GM12878 (cell line): Measurements from ENCODE around the gene LINGO1. TPM values are rescaled to one million over a fixed set of nuclear protein-coding genes. Genes with fewer than 3 reads are reported as not detected.
A peak's percentile ranks its signal among the peaks of the same experiment; 100 is the strongest.

Experiments used
- ATAC-seq: fragments of 200-7000 bp; cut with Tn5 transposase; 3 replicates; pipeline ENCODE4 v1.9.1; 2020; ENCODE audit warnings: mild to moderate bottlenecking, moderate library complexity
- BruUV-seq: library from RNA; stranded (reverse); fragments of 400-500 nt; replicated peaks from 2 replicates; lab custom pipeline; 2021; lab: Mats Ljungman, UMichigan
- CTCF ChIA-PET: fragments of 300-600 bp; sonication (Branson Sonifier 250); formaldehyde crosslinking; extraction: SDS; loops from one replicate; lab custom pipeline; 2021; ENCODE audit warnings: inconsistent platforms; lab: Yijun Ruan, JAX
- POLR2A ChIA-PET: fragments of 350-600 bp; formaldehyde crosslinking; extraction: SDS; loops from one replicate; lab custom pipeline; 2021; ENCODE audit warnings: inconsistent platforms; lab: Charles Lee
- RAD21 ChIA-PET: fragments of 300-600 bp; sonication (Branson Sonifier 250); formaldehyde crosslinking; loops from one replicate; lab custom pipeline; 2023; ENCODE audit warnings: antibody characterized with exemption; ENCODE audit not compliant: unreplicated experiment; lab: Charles Lee
- SMC1A ChIA-PET: fragments of 300-600 bp; sonication (Branson Sonifier 250); formaldehyde crosslinking; loops from one replicate; lab custom pipeline; 2023; ENCODE audit not compliant: unreplicated experiment, uncharacterized antibody; lab: Charles Lee
- DNase-seq: peaks from one replicate; pipeline ENCODE4 v3.0.0-alpha.2; 2011; ENCODE audit warnings: low read depth, low spot score
- FAIRE-seq: peaks from 3 replicates; lab custom pipeline; 2011; peaks lifted over from hg19 to GRCh38; lab: Jason Lieb, UNC
- H2AFZ ChIP-seq: 2 replicates; pipeline ENCODE4 v1.6.0; 2011; ENCODE audit warnings: low read depth, low read length, control low read depth; ENCODE audit not compliant: control insufficient read depth
- H3K27ac ChIP-seq: 2 replicates; pipeline ENCODE4 v1.5.1; 2011; ENCODE audit warnings: control low read depth; ENCODE audit not compliant: control insufficient read depth, insufficient read depth
- H3K27me3 ChIP-seq, 2 experiments: replicated peaks in 1 of 2; 2 replicates each; pipeline versions ENCODE4 v1.6.0 to v1.6.1; 2011; ENCODE audit warnings: low read length in 1 of 2; ENCODE audit not compliant: control insufficient read depth in 2 of 2, insufficient read depth in 2 of 2
- H3K36me3 ChIP-seq, 2 experiments: 2 replicates each; pipeline ENCODE4 v1.5.1; 2011; ENCODE audit warnings: low read length in 1 of 2; ENCODE audit not compliant: control insufficient read depth in 2 of 2, insufficient read depth in 2 of 2
- H3K4me1 ChIP-seq: 2 replicates; pipeline ENCODE4 v1.6.1; 2011; ENCODE audit warnings: mild to moderate bottlenecking, low read length, moderate library complexity, mixed read lengths; ENCODE audit not compliant: control insufficient read depth, insufficient read depth
- H3K4me2 ChIP-seq: 2 replicates; pipeline ENCODE4 v1.6.0; 2011; ENCODE audit warnings: control low read depth; ENCODE audit not compliant: control insufficient read depth, insufficient read depth
- H3K4me3 ChIP-seq: fragments of 200-600 bp; sonication (generic); 2 replicates; pipeline ENCODE4 v1.5.1; 2016
- H3K79me2 ChIP-seq: 2 replicates; pipeline ENCODE4 v1.6.0; 2011; ENCODE audit warnings: low read length; ENCODE audit not compliant: control insufficient read depth, insufficient read depth
- H3K9ac ChIP-seq: 2 replicates; pipeline ENCODE4 v1.8.0; 2011; ENCODE audit warnings: low read length, control low read depth, mixed read lengths; ENCODE audit not compliant: control insufficient read depth, insufficient read depth
- H3K9me3 ChIP-seq: replicated peaks from 3 replicates; pipeline ENCODE4 v1.5.1; 2011; ENCODE audit warnings: mild to moderate bottlenecking, low read length; ENCODE audit not compliant: control insufficient read depth, insufficient read depth
- H4K20me1 ChIP-seq: 2 replicates; pipeline ENCODE4 v1.6.0; 2011; ENCODE audit not compliant: control insufficient read depth, insufficient read depth
- BMI1 ChIP-seq: fragments of 450-650 bp; IDR thresholded peaks from 2 replicates; pipeline ENCODE4 v1.6.1; 2016; ENCODE audit warnings: mild to moderate bottlenecking, moderate library complexity, borderline replicate concordance
- GABPA ChIP-seq: IDR thresholded peaks from 2 replicates; pipeline ENCODE4 v1.6.1; 2014; ENCODE audit warnings: antibody characterized with exemption, low read depth, mild to moderate bottlenecking, inconsistent platforms
- MEF2B ChIP-seq: fragments of 450-650 bp; IDR thresholded peaks from 2 replicates; pipeline ENCODE4 v1.6.1; 2018; ENCODE audit warnings: mild to moderate bottlenecking, moderate library complexity; ENCODE audit not compliant: partially characterized antibody, poor library complexity, severe bottlenecking
- NFIC ChIP-seq: IDR thresholded peaks from 2 replicates; pipeline ENCODE4 v1.6.1; 2012; ENCODE audit warnings: low read depth, mild to moderate bottlenecking, inconsistent platforms, low read length, moderate library complexity
- STAT3 ChIP-seq: IDR thresholded peaks from 2 replicates; pipeline ENCODE4 v1.6.1; 2011; ENCODE audit warnings: low read depth, low read length, improper control_type of control experiment
- ZSCAN29 ChIP-seq: fragments of 450-650 bp; IDR thresholded peaks from 2 replicates; pipeline ENCODE4 v1.6.1; 2017; ENCODE audit warnings: mild to moderate bottlenecking, moderate library complexity
- WGBS: methylation state at CpG from one replicate; pipeline ENCODE4 v1.1.6; 2016; ENCODE audit warnings: low lambda C conversion rate; ENCODE audit not compliant: insufficient replicate concordance, insufficient coverage; ENCODE audit errors: missing lambda C conversion rate; 5-methylcytosine and 5-hydroxymethylcytosine counted together
- in situ Hi-C: fragments of 300-500 bp; cut with MboI; formaldehyde crosslinking; loops from 9 replicates; pipeline ENCODE4 v1.14.3; 2018; ENCODE audit warnings: mixed read lengths
- intact Hi-C: fragments of 100-400 bp; cut with micrococcal nuclease; formaldehyde crosslinking; loops from one replicate; pipeline ENCODE4 v1.14.2; 2022; ENCODE audit not compliant: unreplicated experiment
- polyA plus RNA-seq, 11 experiments: library from polyadenylated mRNA; depleted of rRNA in 4 of 11; unstranded in 6 of 11; stranded (reverse) in 5 of 11; fragments of >200 nt; fragmentation: Nextera tagmentation in 4 of 11; fragmentation: Illumina TruSeq in 1 of 11; extraction: Ambion mirVana in 4 of 11; extraction: Trizol in 1 of 11; gene quantifications; 1 replicate in 1 of 11; 2 replicates in 10 of 11; pipeline versions ENCODE4 v1.2.1 to v1.2.3, GENCODE V29; 2011 to 2016; ENCODE audit warnings: inconsistent platforms in 2 of 11, missing spikeins in 2 of 11, low read depth in 1 of 11
- total RNA-seq, 4 experiments: library from RNA; depleted of rRNA in 3 of 4; stranded (reverse); fragments of >200 nt in 3 of 4; fragmentation: Illumina TruSeq in 1 of 4; extraction: Trizol in 1 of 4; gene quantifications; 2 replicates each; pipeline versions ENCODE4 v1.2.1 to v1.2.3, GENCODE V29; 2013 to 2021
- TF ChIP-seq, protein P1 (sequence below): fragments of 450-650 bp; formaldehyde crosslinking; IDR thresholded peaks from 2 replicates; pipeline ENCODE4 v1.5.0; 2022; ENCODE audit warnings: mild to moderate bottlenecking, missing genetic modification characterization
- TF ChIP-seq, protein P2 (sequence below): fragments of 450-650 bp; IDR thresholded peaks from 2 replicates; pipeline ENCODE4 v1.6.1; 2017; ENCODE audit warnings: mild to moderate bottlenecking, moderate library complexity
- TF ChIP-seq, protein P3 (sequence below): IDR thresholded peaks from 2 replicates; pipeline ENCODE4 v1.6.1; 2011; ENCODE audit warnings: low read depth, mild to moderate bottlenecking, low read length, moderate library complexity, borderline replicate concordance; ENCODE audit errors: extremely low read depth

The LINGO1 gene
- total and polyA plus RNA-seq, 10 of the 15 experiments (the other 5 are each of a cell fraction or from before 2014, with no cell fraction given): 0.04 to 3.9 (median 0.17) TPM; not detected in 6

DNA sequence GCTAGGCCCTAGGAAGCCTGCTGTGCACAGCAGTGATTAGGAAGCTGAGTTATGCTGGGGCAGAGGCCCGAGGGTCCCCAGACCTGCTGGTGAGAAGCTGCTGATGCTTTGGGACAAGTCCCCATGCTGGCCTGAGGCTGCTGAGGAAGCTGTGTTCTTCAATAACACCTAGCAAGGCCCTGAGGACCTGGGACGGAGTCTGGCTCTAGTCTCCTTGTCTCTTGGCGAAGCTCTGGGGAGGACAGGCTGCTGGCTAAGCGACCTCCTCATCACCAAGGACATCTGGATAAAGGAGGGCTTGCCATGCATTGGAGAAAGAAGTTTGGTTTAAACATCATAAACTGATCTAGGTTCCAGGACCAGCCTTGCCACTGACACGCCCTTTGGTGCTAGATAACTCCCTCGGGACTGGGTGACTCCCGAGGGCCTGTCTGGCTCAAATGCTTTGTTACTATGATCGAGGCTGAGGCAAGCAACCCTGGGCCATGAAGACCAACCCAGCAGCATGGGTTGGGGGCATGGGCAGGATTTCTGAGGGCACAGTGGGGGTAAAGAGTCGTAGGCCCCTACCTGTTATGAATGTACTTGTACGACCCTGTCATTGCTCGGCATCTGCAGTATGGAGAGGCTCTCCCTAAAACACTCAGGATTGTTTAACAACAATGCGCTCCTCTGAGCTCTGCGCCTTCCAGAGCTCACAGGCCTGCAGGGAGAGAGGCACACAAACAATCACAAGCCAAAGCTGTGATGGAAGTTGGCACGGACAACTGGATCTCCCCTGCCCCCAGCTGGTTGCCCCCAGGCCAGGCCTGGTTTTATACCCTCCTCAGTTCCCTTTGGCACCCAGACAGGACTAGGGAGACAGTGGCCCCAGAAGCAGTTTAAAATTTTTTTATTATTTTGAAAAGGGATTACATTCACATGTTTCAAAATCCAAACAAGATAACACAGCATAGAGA, 64.4 kb downstream of the LINGO1 start:
- BruUV-seq: no TSS peak
- FAIRE-seq: no peak
- H3K79me2 ChIP-seq: no peaks in the 10 kb centered on the region

More for the DNA sequence above, 64.4 kb downstream of the LINGO1 start:
- WGBS: 36% methylated on average over 14 of the region's 14 CpGs
- H3K9ac ChIP-seq: no peak overlapping the region
- TF ChIP-seq, protein P1, sequence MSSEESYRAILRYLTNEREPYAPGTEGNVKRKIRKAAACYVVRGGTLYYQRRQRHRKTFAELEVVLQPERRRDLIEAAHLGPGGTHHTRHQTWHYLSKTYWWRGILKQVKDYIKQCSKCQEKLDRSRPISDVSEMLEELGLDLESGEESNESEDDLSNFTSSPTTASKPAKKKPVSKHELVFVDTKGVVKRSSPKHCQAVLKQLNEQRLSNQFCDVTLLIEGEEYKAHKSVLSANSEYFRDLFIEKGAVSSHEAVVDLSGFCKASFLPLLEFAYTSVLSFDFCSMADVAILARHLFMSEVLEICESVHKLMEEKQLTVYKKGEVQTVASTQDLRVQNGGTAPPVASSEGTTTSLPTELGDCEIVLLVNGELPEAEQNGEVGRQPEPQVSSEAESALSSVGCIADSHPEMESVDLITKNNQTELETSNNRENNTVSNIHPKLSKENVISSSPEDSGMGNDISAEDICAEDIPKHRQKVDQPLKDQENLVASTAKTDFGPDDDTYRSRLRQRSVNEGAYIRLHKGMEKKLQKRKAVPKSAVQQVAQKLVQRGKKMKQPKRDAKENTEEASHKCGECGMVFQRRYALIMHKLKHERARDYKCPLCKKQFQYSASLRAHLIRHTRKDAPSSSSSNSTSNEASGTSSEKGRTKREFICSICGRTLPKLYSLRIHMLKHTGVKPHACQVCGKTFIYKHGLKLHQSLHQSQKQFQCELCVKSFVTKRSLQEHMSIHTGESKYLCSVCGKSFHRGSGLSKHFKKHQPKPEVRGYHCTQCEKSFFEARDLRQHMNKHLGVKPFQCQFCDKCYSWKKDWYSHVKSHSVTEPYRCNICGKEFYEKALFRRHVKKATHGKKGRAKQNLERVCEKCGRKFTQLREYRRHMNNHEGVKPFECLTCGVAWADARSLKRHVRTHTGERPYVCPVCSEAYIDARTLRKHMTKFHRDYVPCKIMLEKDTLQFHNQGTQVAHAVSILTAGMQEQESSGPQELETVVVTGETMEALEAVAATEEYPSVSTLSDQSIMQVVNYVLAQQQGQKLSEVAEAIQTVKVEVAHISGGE (CRISPR knock-in tag): no peak
- no peak for TF ChIP-seq ZSCAN29
- TF ChIP-seq STAT3: no peak
- TF ChIP-seq, protein P2, sequence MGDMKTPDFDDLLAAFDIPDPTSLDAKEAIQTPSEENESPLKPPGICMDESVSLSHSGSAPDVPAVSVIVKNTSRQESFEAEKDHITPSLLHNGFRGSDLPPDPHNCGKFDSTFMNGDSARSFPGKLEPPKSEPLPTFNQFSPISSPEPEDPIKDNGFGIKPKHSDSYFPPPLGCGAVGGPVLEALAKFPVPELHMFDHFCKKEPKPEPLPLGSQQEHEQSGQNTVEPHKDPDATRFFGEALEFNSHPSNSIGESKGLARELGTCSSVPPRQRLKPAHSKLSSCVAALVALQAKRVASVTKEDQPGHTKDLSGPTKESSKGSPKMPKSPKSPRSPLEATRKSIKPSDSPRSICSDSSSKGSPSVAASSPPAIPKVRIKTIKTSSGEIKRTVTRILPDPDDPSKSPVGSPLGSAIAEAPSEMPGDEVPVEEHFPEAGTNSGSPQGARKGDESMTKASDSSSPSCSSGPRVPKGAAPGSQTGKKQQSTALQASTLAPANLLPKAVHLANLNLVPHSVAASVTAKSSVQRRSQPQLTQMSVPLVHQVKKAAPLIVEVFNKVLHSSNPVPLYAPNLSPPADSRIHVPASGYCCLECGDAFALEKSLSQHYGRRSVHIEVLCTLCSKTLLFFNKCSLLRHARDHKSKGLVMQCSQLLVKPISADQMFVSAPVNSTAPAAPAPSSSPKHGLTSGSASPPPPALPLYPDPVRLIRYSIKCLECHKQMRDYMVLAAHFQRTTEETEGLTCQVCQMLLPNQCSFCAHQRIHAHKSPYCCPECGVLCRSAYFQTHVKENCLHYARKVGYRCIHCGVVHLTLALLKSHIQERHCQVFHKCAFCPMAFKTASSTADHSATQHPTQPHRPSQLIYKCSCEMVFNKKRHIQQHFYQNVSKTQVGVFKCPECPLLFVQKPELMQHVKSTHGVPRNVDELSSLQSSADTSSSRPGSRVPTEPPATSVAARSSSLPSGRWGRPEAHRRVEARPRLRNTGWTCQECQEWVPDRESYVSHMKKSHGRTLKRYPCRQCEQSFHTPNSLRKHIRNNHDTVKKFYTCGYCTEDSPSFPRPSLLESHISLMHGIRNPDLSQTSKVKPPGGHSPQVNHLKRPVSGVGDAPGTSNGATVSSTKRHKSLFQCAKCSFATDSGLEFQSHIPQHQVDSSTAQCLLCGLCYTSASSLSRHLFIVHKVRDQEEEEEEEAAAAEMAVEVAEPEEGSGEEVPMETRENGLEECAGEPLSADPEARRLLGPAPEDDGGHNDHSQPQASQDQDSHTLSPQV: no peak
- peak; percentile 11 for TF ChIP-seq MEF2B
- no peak for TF ChIP-seq BMI1
- TF ChIP-seq NFIC: no peak
- TF ChIP-seq, protein P3, sequence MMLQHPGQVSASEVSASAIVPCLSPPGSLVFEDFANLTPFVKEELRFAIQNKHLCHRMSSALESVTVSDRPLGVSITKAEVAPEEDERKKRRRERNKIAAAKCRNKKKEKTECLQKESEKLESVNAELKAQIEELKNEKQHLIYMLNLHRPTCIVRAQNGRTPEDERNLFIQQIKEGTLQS: no peak
- no peak for TF ChIP-seq GABPA
- TF ChIP-seq, all 136 proteins: peak for 1
- ChIA-PET SMC1A (no interaction called here), RAD21 (no interaction called here), CTCF (interaction anchor here (1.3 kb wide), 1 partner anchor 25 kb away, joined by 5 read pairs; no protein-coding TSS in a partner anchor), POLR2A (no interaction called here)
- H3K4me1 ChIP-seq: no peaks in the 10 kb centered on the region; the same call in 1 of the 2 replicates
- H3K36me3 ChIP-seq: no peaks in the 10 kb centered on the region
- H3K27ac ChIP-seq: no peak overlapping the region
- intact Hi-C loops: no loop called here
- no peak overlapping the region for H3K4me2 ChIP-seq
- H3K9me3 ChIP-seq: no peaks in the 10 kb centered on the region; the same call in 2 of the 3 replicates
- H3K27me3 ChIP-seq: no peaks in the 10 kb centered on the region; a peak in 1 of 4 replicates
- ATAC-seq (no peak), DNase-seq (no peak)
- H4K20me1 ChIP-seq: no peaks in the 10 kb centered on the region
- in situ Hi-C loops: no loop called here
- no peak overlapping the region for H2AFZ ChIP-seq
- no peak overlapping the region for H3K4me3 ChIP-seq
